A673 (cell line): ENCODE measurements around the gene IRF6.

Experiments used
- CTCF ChIP-seq: fragments of 300-800, 200-600 bp; sonication (generic); conservative IDR thresholded peaks from 2 replicates; pipeline ENCODE4 v1.5.1; 2017; ENCODE audit warnings: low read depth, mild to moderate bottlenecking, antibody characterized with exemption, low read length, moderate library complexity, mixed read lengths
- EZH2 ChIP-seq: fragments of 200-600 bp; sonication (generic); IDR thresholded peaks from 2 replicates; pipeline ENCODE4 v1.6.1; 2017; ENCODE audit warnings: borderline replicate concordance, low read depth, mild to moderate bottlenecking, mixed read lengths, antibody characterized with exemption, low read length; ENCODE audit not compliant: poor library complexity, severe bottlenecking

DNA sequence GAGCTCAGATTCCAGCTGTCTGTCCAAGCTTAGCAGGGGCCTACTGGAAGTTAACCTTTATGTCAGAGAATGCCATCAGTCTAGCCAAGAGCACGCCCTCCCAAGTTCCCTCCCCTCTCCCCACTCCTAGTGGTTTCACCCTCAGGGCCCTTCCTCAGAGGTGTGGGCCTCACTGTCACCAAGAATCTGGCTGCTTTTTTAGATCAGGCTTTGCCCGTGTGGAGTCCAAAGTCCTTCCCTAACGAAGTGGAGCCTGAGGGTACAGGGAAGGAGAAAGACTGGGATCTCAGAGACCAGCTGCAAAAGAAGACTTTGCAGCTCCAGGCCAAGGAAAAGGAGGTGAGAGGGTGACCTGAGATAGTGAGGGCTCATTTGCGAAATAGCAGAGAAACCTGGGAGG lies 25.7 kb downstream of the IRF6 start:
- TF ChIP-seq EZH2 (no peak), CTCF (no peak)
